Right hindlimb (tissue), 1 donor: ENCODE results near the gene GLTP.
A peak's percentile ranks its signal among the peaks of the same experiment; 100 is the strongest.
"Not testable (repeated sequence)": the region's sequence is repeated elsewhere in the genome, so short reads cannot be mapped to it uniquely, and the experiment has no call there.

Experiments used
- DNase-seq: peaks from one replicate; pipeline ENCODE4 v3.0.0-alpha.2; 2018

The GLTP gene

GRCh38 chr12:109880043-109880931, at the start of gene GLTP:
Gene GLTP, minus strand, starts transcription at chr12:109880541. Its CDS starts 167 bp downstream, at chr12:109880374.
- peak; percentile 90 for DNase-seq

- not testable (repeated sequence) for DNase-seq
These were observed 49.0 kb upstream of the GLTP start for GRCh38 chr12:109929326-109929725.

GRCh38 chr12:109928058-109928656, 47.8 kb upstream of the GLTP start:
- no peak for DNase-seq

GRCh38 chr12:109927622-109928021, 47.3 kb upstream of the GLTP start:
- no peak for DNase-seq

GRCh38 chr12:109926488-109927210, 46.3 kb upstream of the GLTP start:
- DNase-seq = no peak

GRCh38 chr12:109926016-109926415, 45.7 kb upstream of the GLTP start:
- DNase-seq = peak; percentile 58

- DNase-seq = no peak
These were observed 45.0 kb upstream of the GLTP start for GRCh38 chr12:109925185-109925840.

- DNase-seq = no peak
These were observed 43.3 kb upstream of the GLTP start for GRCh38 chr12:109923481-109924245.

- no peak for DNase-seq
These were observed 42.7 kb upstream of the GLTP start for GRCh38 chr12:109923038-109923437.

- DNase-seq = no peak
These were observed 41.6 kb upstream of the GLTP start for GRCh38 chr12:109921982-109922381.

GRCh38 chr12:109920261-109920780, 40.0 kb upstream of the GLTP start:
- DNase-seq = no peak

- DNase-seq = no peak
These were observed 39.1 kb upstream of the GLTP start for GRCh38 chr12:109919456-109919855.

- no peak for DNase-seq
These were observed 35.7 kb upstream of the GLTP start for GRCh38 chr12:109916045-109916444.

- no peak for DNase-seq
These were observed 35.1 kb upstream of the GLTP start for GRCh38 chr12:109915171-109916040.

- no peak for DNase-seq
These were observed 34.1 kb upstream of the GLTP start for GRCh38 chr12:109914461-109914860.

GRCh38 chr12:109912855-109913321, 32.5 kb upstream of the GLTP start:
- DNase-seq = peak; percentile 71

- DNase-seq = no peak
These were observed 30.6 kb upstream of the GLTP start for GRCh38 chr12:109910969-109911348.

GRCh38 chr12:109910254-109910968, 30.1 kb upstream of the GLTP start:
- DNase-seq = no peak

- DNase-seq = no peak
These were observed 25.0 kb upstream of the GLTP start for GRCh38 chr12:109905301-109905700.

GRCh38 chr12:109902891-109903418, 22.6 kb upstream of the GLTP start:
- DNase-seq = no peak
